ENCODE measurements around the gene BRICD5. TPM values are rescaled to one million over a fixed set of nuclear protein-coding genes. Genes with fewer than 3 reads are reported as not detected.
A peak's percentile ranks its signal among the peaks of the same experiment; 100 is the strongest.

The BRICD5 gene
- total RNA-seq, 1 donor from 2014 or later = 0.36 TPM

GRCh38 chr16:2180962-2181923 is 29.4 kb downstream of the BRICD5 start:
- no peak for ATAC-seq

- ATAC-seq = no peak
Measured at GRCh38 chr16:2180461-2180860, 30.2 kb downstream of the BRICD5 start.

GRCh38 chr16:2179576-2179975 is 31.1 kb downstream of the BRICD5 start:
- peak; percentile 17 for ATAC-seq

- ATAC-seq = no peak
Measured at GRCh38 chr16:2179107-2179501, 31.6 kb downstream of the BRICD5 start.

- ATAC-seq = peak; percentile 62
Measured at GRCh38 chr16:2178321-2179106, 32.1 kb downstream of the BRICD5 start.

GRCh38 chr16:2177561-2177960 is 33.1 kb downstream of the BRICD5 start:
- no peak for ATAC-seq

- no peak for ATAC-seq
Measured at GRCh38 chr16:2177101-2177500, 33.6 kb downstream of the BRICD5 start.

GRCh38 chr16:2176047-2176446 is 34.6 kb downstream of the BRICD5 start:
- no peak for ATAC-seq

- ATAC-seq = peak; percentile 7
Measured at GRCh38 chr16:2175454-2175853, 35.2 kb downstream of the BRICD5 start.

- ATAC-seq = no peak
Measured at GRCh38 chr16:2174396-2175131, 36.1 kb downstream of the BRICD5 start.

- ATAC-seq = no peak
Measured at GRCh38 chr16:2173916-2174315, 36.7 kb downstream of the BRICD5 start.

- ATAC-seq = no peak
Measured at GRCh38 chr16:2173366-2173765, 37.3 kb downstream of the BRICD5 start.

- no peak for ATAC-seq
Measured at GRCh38 chr16:2172688-2173335, 37.9 kb downstream of the BRICD5 start.

GRCh38 chr16:2171601-2172178 is 39.0 kb downstream of the BRICD5 start:
- no peak for ATAC-seq

- no peak for ATAC-seq
Measured at GRCh38 chr16:2170587-2171435, 39.9 kb downstream of the BRICD5 start.

GRCh38 chr16:2170080-2170479 is 40.6 kb downstream of the BRICD5 start:
- ATAC-seq = peak; percentile 14

GRCh38 chr16:2167068-2167638 is 43.5 kb downstream of the BRICD5 start:
- no peak for ATAC-seq

GRCh38 chr16:2166263-2167067 is 44.2 kb downstream of the BRICD5 start:
- no peak for ATAC-seq

GRCh38 chr16:2165861-2166260 is 44.8 kb downstream of the BRICD5 start:
- ATAC-seq = no peak
